ENCODE data around the gene ZNF664. TPM values are rescaled to one million over a fixed set of nuclear protein-coding genes. Genes with fewer than 3 reads are reported as not detected.

Gene ZNF664
- total RNA-seq, 2 donors from 2014 or later: 124 TPM

GRCh38 chr12:123957196-123957595 lies 15.8 kb upstream of the ZNF664 start:
- Histone ChIP-seq H3K9ac (ENCODE audit: low read depth in 2 of 2, low read length in 2 of 2) (no peak overlapping the region), H3K36me3 (no peaks in the 10 kb centered on the region), H3K4me3 (no peak overlapping the region), H3K4me1 (no peaks in the 10 kb centered on the region), H3K27ac (no peak overlapping the region), H3K9me3 (no peaks in the 10 kb centered on the region), H3K27me3 (no peaks in the 10 kb centered on the region)
- no peak for TF ChIP-seq CTCF (IDR thresholded peaks at IDR 0.05)
- intact Hi-C loops (cut with DNase I): no loop called here
- DNase-seq: no peak

GRCh38 chr12:123958462-123958861 lies 14.6 kb upstream of the ZNF664 start:
- H3K27me3 ChIP-seq: no peaks in the 10 kb centered on the region
- no peak overlapping the region for H3K27ac ChIP-seq
- H3K4me1 ChIP-seq: no peaks in the 10 kb centered on the region
- H3K36me3 ChIP-seq: no peaks in the 10 kb centered on the region
- intact Hi-C loops (cut with DNase I): no loop called here
- H3K9me3 ChIP-seq: no peaks in the 10 kb centered on the region
- H3K4me3 ChIP-seq: no peak overlapping the region
- H3K9ac ChIP-seq (ENCODE audit: low read depth in 2 of 2, low read length in 2 of 2): no peak overlapping the region
- DNase-seq: no peak
- TF ChIP-seq CTCF (IDR thresholded peaks at IDR 0.05): no peak

DNA sequence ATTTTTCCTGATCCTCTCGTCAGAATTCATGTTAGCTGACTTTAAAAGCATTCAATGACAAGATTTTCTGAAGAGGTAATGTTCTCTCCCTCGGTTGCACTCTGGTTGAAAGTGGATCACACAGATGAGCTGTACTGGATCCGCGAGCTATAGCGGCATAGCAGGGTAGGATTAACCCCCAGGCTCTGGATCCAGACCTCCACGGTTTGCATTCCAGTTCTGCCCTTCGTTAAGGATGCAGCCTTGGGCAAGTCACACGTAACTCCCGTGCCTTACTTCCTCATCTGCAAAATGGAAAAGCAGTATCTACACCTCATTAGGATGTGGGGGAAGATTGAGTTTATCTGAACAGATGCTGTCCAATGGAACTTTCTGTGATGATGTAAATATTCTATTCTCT lies 14.1 kb upstream of the ZNF664 start:
- Histone ChIP-seq H3K9me3 (no peaks in the 10 kb centered on the region), H3K36me3 (no peaks in the 10 kb centered on the region), H3K4me3 (no peak overlapping the region), H3K27me3 (no peaks in the 10 kb centered on the region), H3K4me1 (no peaks in the 10 kb centered on the region), H3K9ac (ENCODE audit: low read depth in 2 of 2, low read length in 2 of 2) (no peak overlapping the region), H3K27ac (no peak overlapping the region)
- no peak for DNase-seq
- no peak for TF ChIP-seq CTCF (IDR thresholded peaks at IDR 0.05)
- intact Hi-C loops (cut with DNase I): no loop called here

GRCh38 chr12:123960029-123960735 lies 12.8 kb upstream of the ZNF664 start:
- H3K4me3 ChIP-seq: no peak overlapping the region
- no peak overlapping the region for H3K27ac ChIP-seq
- H3K27me3 ChIP-seq: no peaks in the 10 kb centered on the region
- H3K36me3 ChIP-seq: no peaks in the 10 kb centered on the region
- no peak for TF ChIP-seq CTCF (IDR thresholded peaks at IDR 0.05)
- no peak overlapping the region for H3K9ac ChIP-seq (ENCODE audit: low read depth in 2 of 2, low read length in 2 of 2)
- DNase-seq: no peak
- no peaks in the 10 kb centered on the region for H3K9me3 ChIP-seq
- no peaks in the 10 kb centered on the region for H3K4me1 ChIP-seq
- intact Hi-C loops (cut with DNase I): no loop called here

- H3K4me1 ChIP-seq: no peaks in the 10 kb centered on the region
- H3K36me3 ChIP-seq: no peaks in the 10 kb centered on the region
- H3K27me3 ChIP-seq: no peaks in the 10 kb centered on the region
- H3K9me3 ChIP-seq: no peaks in the 10 kb centered on the region
- no peak overlapping the region for H3K4me3 ChIP-seq
- intact Hi-C loops (cut with DNase I): no loop called here
- TF ChIP-seq CTCF (IDR thresholded peaks at IDR 0.05): no peak
- no peak overlapping the region for H3K9ac ChIP-seq (ENCODE audit: low read depth in 2 of 2, low read length in 2 of 2)
- no peak overlapping the region for H3K27ac ChIP-seq
- no peak for DNase-seq
Measured at GRCh38 chr12:123960856-123961255, 12.2 kb upstream of the ZNF664 start.
